ENCODE measurements around the gene ARMC5. TPM values are rescaled to one million over a fixed set of nuclear protein-coding genes. Genes with fewer than 3 reads are reported as not detected.

ARMC5 gene
- polyA plus RNA-seq, 2 of the 4 experiments (the other 2 are of a cell fraction) = 3.2 to 6.1 TPM

- 71% methylated on average over 3 of the region's 3 CpGs for WGBS (ENCODE audit: missing lambda C conversion rate)
- ATAC-seq = no peak
- DNase-seq (ENCODE audit: low read depth in 1 of 2, low spot score in 1 of 2) = no peak
- FAIRE-seq = no peak
- Histone ChIP-seq H3K27ac (no peak overlapping the region), H3K9me3 (no peaks in the 10 kb centered on the region), H3K4me1 (no peaks in the 10 kb centered on the region), H3K4me2 (no peak overlapping the region), H3K4me3 (no peak overlapping the region)
- ChIA-PET CTCF (interaction anchor here (0.7 to 4.8 kb wide), 3 partner anchors 11 to 445 kb away, joined by 3 to 33 read pairs (median 11); partner anchors contain the start of gene ZNF843), POLR2A (no interaction called here)
- TF ChIP-seq POLR2AphosphoS2 (conservative IDR thresholded peaks at IDR 0.05; ENCODE audit: low read length) (no peak), BHLHE40 (IDR thresholded peaks at IDR 0.05; ENCODE audit: low read depth, low read length) (no peak), CBX2 (IDR thresholded peaks at IDR 0.05; ENCODE audit: borderline replicate concordance, low read depth) (no peak), FOSL2 (IDR thresholded peaks at IDR 0.05) (no peak), FOSL2 (CRISPR knock-in tag; IDR thresholded peaks at IDR 0.05) (no peak), NPAS2 (CRISPR knock-in tag; IDR thresholded peaks at IDR 0.05; ENCODE audit: borderline replicate concordance) (no peak), CBX8 (IDR thresholded peaks at IDR 0.05) (no peak), JUN (IDR thresholded peaks at IDR 0.05) (no peak), HEYL (CRISPR knock-in tag; IDR thresholded peaks at IDR 0.05) (no peak), NR3C1 (IDR thresholded peaks at IDR 0.05) (no peak)
Measured at GRCh38 chr16:31429796-31430195, 29.5 kb upstream of the ARMC5 start.

DNA sequence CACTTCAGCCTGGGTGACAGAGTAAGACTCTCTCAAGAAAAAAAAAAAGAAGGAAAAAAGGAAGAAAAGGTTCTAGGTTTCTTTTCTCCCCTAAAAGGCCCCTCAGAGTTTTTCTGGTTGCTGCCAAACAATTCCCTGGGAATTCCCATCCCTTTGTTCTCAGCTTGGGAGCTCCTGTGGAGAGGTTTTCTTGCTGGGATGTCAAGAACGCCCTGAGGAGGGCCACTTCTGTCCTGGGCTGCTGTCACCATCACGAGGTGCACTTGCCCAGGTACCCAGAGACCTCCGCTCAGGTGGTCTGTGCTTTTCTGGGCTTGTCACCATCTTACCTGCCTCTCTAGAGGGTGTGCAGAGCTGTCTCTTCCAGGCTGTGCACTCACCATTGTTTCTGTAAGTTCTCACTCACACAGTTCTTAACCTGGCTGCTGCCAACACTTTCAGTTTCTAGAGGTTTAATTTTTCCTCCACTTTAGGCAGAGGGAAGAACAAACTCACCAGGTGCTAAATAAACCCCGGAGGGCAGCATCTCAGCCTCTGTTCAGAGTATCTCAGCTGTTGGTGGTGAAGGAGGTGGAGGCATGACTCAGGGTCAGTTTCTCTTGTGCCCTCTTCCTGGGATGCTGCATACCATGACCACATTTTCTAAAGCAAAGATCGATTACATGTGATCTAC, 28.8 kb upstream of the ARMC5 start:
- ChIA-PET CTCF (interaction anchor here (0.7 to 4.8 kb wide), 5 partner anchors 10 to 446 kb away, joined by 3 to 33 read pairs (median 4); partner anchors contain the start of genes HSD3B7 and ZNF843), POLR2A (no interaction called here)
- TF ChIP-seq ESRRA (IDR thresholded peaks at IDR 0.05; ENCODE audit: borderline replicate concordance, low read length) (no peak), RARB (CRISPR knock-in tag; IDR thresholded peaks at IDR 0.05) (no peak), PBX3 (IDR thresholded peaks at IDR 0.05) (no peak), KDM5A (IDR thresholded peaks at IDR 0.05) (no peak), JUNB (IDR thresholded peaks at IDR 0.05) (no peak), NFE2L2 (conservative IDR thresholded peaks at IDR 0.05; ENCODE audit: low read length) (no peak), PHF8 (IDR thresholded peaks at IDR 0.05; ENCODE audit: borderline replicate concordance, low read depth) (no peak), ATOH8 (CRISPR knock-in tag; IDR thresholded peaks at IDR 0.05; ENCODE audit: low read depth) (no peak), HOXB13 (CRISPR knock-in tag; IDR thresholded peaks at IDR 0.05; ENCODE audit: low read depth) (no peak), HEYL (CRISPR knock-in tag; IDR thresholded peaks at IDR 0.05) (no peak)
- TF ChIP-seq, protein P1, sequence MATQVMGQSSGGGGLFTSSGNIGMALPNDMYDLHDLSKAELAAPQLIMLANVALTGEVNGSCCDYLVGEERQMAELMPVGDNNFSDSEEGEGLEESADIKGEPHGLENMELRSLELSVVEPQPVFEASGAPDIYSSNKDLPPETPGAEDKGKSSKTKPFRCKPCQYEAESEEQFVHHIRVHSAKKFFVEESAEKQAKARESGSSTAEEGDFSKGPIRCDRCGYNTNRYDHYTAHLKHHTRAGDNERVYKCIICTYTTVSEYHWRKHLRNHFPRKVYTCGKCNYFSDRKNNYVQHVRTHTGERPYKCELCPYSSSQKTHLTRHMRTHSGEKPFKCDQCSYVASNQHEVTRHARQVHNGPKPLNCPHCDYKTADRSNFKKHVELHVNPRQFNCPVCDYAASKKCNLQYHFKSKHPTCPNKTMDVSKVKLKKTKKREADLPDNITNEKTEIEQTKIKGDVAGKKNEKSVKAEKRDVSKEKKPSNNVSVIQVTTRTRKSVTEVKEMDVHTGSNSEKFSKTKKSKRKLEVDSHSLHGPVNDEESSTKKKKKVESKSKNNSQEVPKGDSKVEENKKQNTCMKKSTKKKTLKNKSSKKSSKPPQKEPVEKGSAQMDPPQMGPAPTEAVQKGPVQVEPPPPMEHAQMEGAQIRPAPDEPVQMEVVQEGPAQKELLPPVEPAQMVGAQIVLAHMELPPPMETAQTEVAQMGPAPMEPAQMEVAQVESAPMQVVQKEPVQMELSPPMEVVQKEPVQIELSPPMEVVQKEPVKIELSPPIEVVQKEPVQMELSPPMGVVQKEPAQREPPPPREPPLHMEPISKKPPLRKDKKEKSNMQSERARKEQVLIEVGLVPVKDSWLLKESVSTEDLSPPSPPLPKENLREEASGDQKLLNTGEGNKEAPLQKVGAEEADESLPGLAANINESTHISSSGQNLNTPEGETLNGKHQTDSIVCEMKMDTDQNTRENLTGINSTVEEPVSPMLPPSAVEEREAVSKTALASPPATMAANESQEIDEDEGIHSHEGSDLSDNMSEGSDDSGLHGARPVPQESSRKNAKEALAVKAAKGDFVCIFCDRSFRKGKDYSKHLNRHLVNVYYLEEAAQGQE (IDR thresholded peaks at IDR 0.05) = no peak
- H3K4me2 ChIP-seq = no peak overlapping the region
- H3K27ac ChIP-seq = no peak overlapping the region
- H3K4me1 ChIP-seq = no peaks in the 10 kb centered on the region
- no peaks in the 10 kb centered on the region for H3K9me3 ChIP-seq
- DNase-seq (ENCODE audit: low read depth in 1 of 2, low spot score in 1 of 2) = no peak
- H3K4me3 ChIP-seq = no peak overlapping the region
- FAIRE-seq = no peak
- WGBS (ENCODE audit: missing lambda C conversion rate) = 16% methylated on average over 5 of the region's 5 CpGs
- ATAC-seq = no peak

Data from A549 (cell line).